K562 (cell line): ENCODE results near the gene ZNF324B. TPM values are rescaled to one million over a fixed set of nuclear protein-coding genes. Genes with fewer than 3 reads are reported as not detected.

ENCODE experiments used
- ATAC-seq: fragments of 200-7000 bp; cut with Tn5 transposase; 3 replicates; pipeline ENCODE4 v1.9.1; 2020; ENCODE audit warnings: moderate library complexity
- BruUV-seq: library from RNA; stranded (reverse); fragments of 400-500 nt; replicated peaks from 2 replicates; lab custom pipeline; 2021; lab: Mats Ljungman, UMichigan
- CTCF ChIA-PET: fragments of 300-600 bp; formaldehyde crosslinking; extraction: SDS; loops from one replicate; lab custom pipeline; 2021; ENCODE audit warnings: low intra/inter-chr PET ratio; lab: Yijun Ruan, JAX
- POLR2A ChIA-PET: fragments of 300-600, 350-650 bp; sonication (Branson Sonifier 250); formaldehyde crosslinking; extraction: SDS; loops from one replicate; lab custom pipeline; 2021; ENCODE audit warnings: antibody characterized with exemption, inconsistent platforms; lab: Yijun Ruan, JAX
- DNase-seq, 4 experiments: peaks; one replicate each; pipeline versions ENCODE4 v3.0.0 to v3.0.0-alpha.2; 2011 to 2018; ENCODE audit warnings: low spot score in 3 of 4, mixed read lengths in 3 of 4; ENCODE audit errors: extremely low read depth in 1 of 4
- FAIRE-seq: peaks from 2 replicates; lab custom pipeline; 2011; peaks lifted over from hg19 to GRCh38; lab: Jason Lieb, UNC
- H2AFZ ChIP-seq: 2 replicates; pipeline ENCODE4 v1.6.0; 2011; ENCODE audit warnings: low read depth, low read length, control low read depth, inconsistent platforms
- H3K27ac ChIP-seq: fragments of 200-600 bp; 3 replicates; pipeline ENCODE4 v1.8.0; 2011; ENCODE audit warnings: low read depth, mild to moderate bottlenecking, control low read depth, inconsistent platforms, low read length, moderate library complexity, mixed read lengths; ENCODE audit errors: extremely low read depth
- H3K27me3 ChIP-seq, 2 experiments: fragments of 300-600 bp in 1 of 2; 2 replicates in 1 of 2; 3 replicates in 1 of 2; pipeline versions ENCODE4 v1.6.0 to v1.8.0; 2011; ENCODE audit warnings: inconsistent platforms in 2 of 2, low read length in 2 of 2, mild to moderate bottlenecking in 1 of 2, mixed read lengths in 1 of 2, moderate library complexity in 1 of 2; ENCODE audit not compliant: control insufficient read depth in 2 of 2, insufficient read depth in 2 of 2
- H3K36me3 ChIP-seq: fragments of 300-600 bp; 3 replicates; pipeline ENCODE4 v1.8.0; 2011; ENCODE audit warnings: mild to moderate bottlenecking, low read length, inconsistent platforms; ENCODE audit not compliant: control insufficient read depth, insufficient read depth
- H3K4me1 ChIP-seq, 2 experiments: fragments of 200-600 bp in 1 of 2; replicated peaks in 1 of 2; 2 replicates in 1 of 2; 3 replicates in 1 of 2; pipeline versions ENCODE4 v1.5.1 to v1.8.0; 2011; ENCODE audit warnings: inconsistent platforms in 2 of 2, low read length in 2 of 2, mild to moderate bottlenecking in 1 of 2, mixed read lengths in 1 of 2, moderate library complexity in 1 of 2; ENCODE audit not compliant: control insufficient read depth in 2 of 2, insufficient read depth in 2 of 2
- H3K4me2 ChIP-seq: 2 replicates; pipeline ENCODE4 v1.6.1; 2011; ENCODE audit warnings: low read length, control low read depth, inconsistent platforms, mixed read lengths; ENCODE audit not compliant: insufficient read depth
- H3K4me3 ChIP-seq: fragments of 200-600 bp; sonication (generic), shearing (Covaris generic); 2 replicates; pipeline ENCODE4 v1.5.1; 2016; ENCODE audit warnings: control low read depth, inconsistent platforms
- H3K79me2 ChIP-seq: fragments of 200-600 bp; 3 replicates; pipeline ENCODE4 v1.8.0; 2011; ENCODE audit warnings: low read length, inconsistent platforms; ENCODE audit not compliant: control insufficient read depth, insufficient read depth
- H3K9ac ChIP-seq, 2 experiments: 2 replicates each; pipeline versions ENCODE4 v1.6.0 to v1.6.1; 2011; ENCODE audit warnings: low read depth in 2 of 2, low read length in 2 of 2, control low read depth in 1 of 2, inconsistent platforms in 1 of 2, mild to moderate bottlenecking in 1 of 2, mixed read lengths in 1 of 2; ENCODE audit not compliant: insufficient read depth in 1 of 2
- H3K9me1 ChIP-seq: one replicate; pipeline ENCODE4 v1.6.0; 2011; ENCODE audit warnings: inconsistent platforms, mild to moderate bottlenecking, low read length, moderate library complexity; ENCODE audit not compliant: control insufficient read depth, insufficient read depth
- H3K9me3 ChIP-seq: replicated peaks from 2 replicates; pipeline ENCODE4 v1.5.1; 2011; ENCODE audit warnings: low read depth, low read length, inconsistent platforms; ENCODE audit not compliant: control insufficient read depth, insufficient read depth
- H4K20me1 ChIP-seq: replicated peaks from 2 replicates; pipeline ENCODE4 v1.6.1; 2011; ENCODE audit warnings: low read length, inconsistent platforms, mixed read lengths; ENCODE audit not compliant: control insufficient read depth, insufficient read depth
- POLR2A ChIP-seq: fragments of 450-650 bp; conservative IDR thresholded peaks from 2 replicates; pipeline ENCODE4 v1.6.1; 2016
- POLR2G ChIP-seq: fragments of 200-400 bp; formaldehyde crosslinking; IDR thresholded peaks from 2 replicates; pipeline ENCODE4 v1.6.1; 2017; ENCODE audit warnings: low read depth, mild to moderate bottlenecking, antibody characterized with exemption, low read length, moderate library complexity
- RAD21 ChIP-seq, 2 experiments: fragments of 250-450 bp in 1 of 2; fragments of 450-650 bp in 1 of 2; sonication (Bioruptor Pico) in 1 of 2; formaldehyde crosslinking in 1 of 2; IDR thresholded peaks in 1 of 2; conservative IDR thresholded peaks in 1 of 2; 2 replicates each; pipeline versions ENCODE4 v1.4.0 to v1.8.0; 2020 to 2022; ENCODE audit warnings: mild to moderate bottlenecking in 2 of 2, moderate library complexity in 1 of 2
- RBFOX2 ChIP-seq: fragments of 200-400 bp; formaldehyde crosslinking; IDR thresholded peaks from 2 replicates; pipeline ENCODE4 v1.6.1; 2017; ENCODE audit warnings: low read depth, mild to moderate bottlenecking, low read length, moderate library complexity
- SIN3A ChIP-seq, 2 experiments: fragments of 150-350 bp in 1 of 2; IDR thresholded peaks; 2 replicates each; pipeline ENCODE4 v1.6.1; 2011 to 2016; ENCODE audit warnings: borderline replicate concordance in 2 of 2, low read depth in 2 of 2, low read length in 2 of 2, mild to moderate bottlenecking in 2 of 2, moderate library complexity in 2 of 2; ENCODE audit not compliant: control insufficient read depth in 1 of 2
- ZBTB7A ChIP-seq: IDR thresholded peaks from 2 replicates; pipeline ENCODE4 v1.6.1; 2011; ENCODE audit warnings: low read depth, mild to moderate bottlenecking, low read length, moderate library complexity, borderline replicate concordance; ENCODE audit not compliant: control insufficient read depth
- WGBS: fragments of 100-300 bp; shearing (Covaris generic); methylation state at CpG from one replicate; pipeline ENCODE4 v1.1.6; 2016; ENCODE audit warnings: low coverage, mixed read lengths; ENCODE audit not compliant: insufficient coverage; ENCODE audit errors: missing lambda C conversion rate; 5-methylcytosine and 5-hydroxymethylcytosine counted together
- in situ Hi-C: fragments of 300-500 bp; cut with MboI; formaldehyde crosslinking; loops from 4 replicates; pipeline ENCODE4 v1.15.0; 2018; ENCODE audit warnings: inconsistent platforms, mixed read lengths
- intact Hi-C: fragments of 100-400 bp; cut with micrococcal nuclease; formaldehyde crosslinking; loops from 2 replicates; pipeline ENCODE4 v1.14.2; 2022
- polyA plus RNA-seq, 8 experiments: library from polyadenylated mRNA; depleted of rRNA in 4 of 8; stranded (reverse) in 5 of 8; unstranded in 3 of 8; fragments of >200 nt; fragmentation: Nextera tagmentation in 2 of 8; fragmentation: Illumina TruSeq in 1 of 8; extraction: Ambion mirVana in 2 of 8; extraction: Trizol in 1 of 8; gene quantifications; 2 replicates each; pipeline versions ENCODE4 v1.2.1 to v1.2.3, GENCODE V29; 2011 to 2014; ENCODE audit warnings: inconsistent platforms in 1 of 8, missing spikeins in 1 of 8
- total RNA-seq, 7 experiments: library from RNA; depleted of rRNA in 6 of 7; stranded (reverse); fragments of >200 nt in 6 of 7; fragmentation: Illumina TruSeq in 2 of 7; extraction: Trizol in 2 of 7; gene quantifications; 2 replicates each; pipeline versions ENCODE4 v1.2.1 to v1.2.3, GENCODE V29; 2011 to 2021; ENCODE audit warnings: low replicate concordance in 1 of 7
- TF ChIP-seq, protein P1 (sequence below): sonication (generic); formaldehyde crosslinking; IDR thresholded peaks from 2 replicates; pipeline ENCODE4 v1.9.0; 2022; ENCODE audit warnings: mild to moderate bottlenecking, missing genetic modification reagents
- TF ChIP-seq, protein P2 (sequence below), 3 experiments: IDR thresholded peaks in 2 of 3; conservative IDR thresholded peaks in 1 of 3; 2 replicates each; pipeline ENCODE4 v1.5.1; 2011 to 2012; ENCODE audit warnings: low read length in 3 of 3, mild to moderate bottlenecking in 3 of 3, control low read depth in 2 of 3, improper control_type of control experiment in 1 of 3, inconsistent platforms in 1 of 3, low read depth in 1 of 3, mixed read lengths in 1 of 3, moderate library complexity in 1 of 3; ENCODE audit not compliant: insufficient read depth in 2 of 3

Gene ZNF324B
- total and polyA plus RNA-seq, 9 of the 15 experiments (the other 6 are each of a cell fraction or from before 2014, with no cell fraction given) = 0.20 to 13.5 (median 5.7) TPM

GRCh38 chr19:58468216-58468839 is 16.9 kb downstream of the ZNF324B start:
- no peak for ATAC-seq
- intact Hi-C loops = loop anchor here (5.0 kb wide), 1 partner anchor 61 kb away; the partner anchor contains the start of gene ZNF584
- BruUV-seq = no TSS peak
- 0 out of 2 replicates have a peak, but pooled peaks cover 3% of the 10 kb centered on the region for H4K20me1 ChIP-seq
- H3K9ac ChIP-seq = peak overlapping the region in 1 of 2 experiments; percentile 46; a peak in 2 of 4 replicates
- FAIRE-seq = no peak
- peak overlapping the region; percentile 71; the same call in 1 of the 2 replicates for H3K4me3 ChIP-seq
- CTCF ChIA-PET = no interaction called here
- H3K27ac ChIP-seq = no peak overlapping the region
- POLR2A ChIA-PET = interaction anchor here (0.6 to 1.6 kb wide), 3 partner anchors 17 to 169 kb away, joined by 3 to 6 read pairs (median 3); partner anchors contain the start of gene ZNF324B
- in situ Hi-C loops = no loop called here
- peak in 1 of 4 experiments; percentile 38 for DNase-seq
- H3K36me3 ChIP-seq = peaks cover 38% of the 10 kb centered on the region; the same call in 2 of the 3 replicates
- H3K9me1 ChIP-seq = peaks cover 14% of the 10 kb centered on the region
- peaks cover 26% of the 10 kb centered on the region for H3K79me2 ChIP-seq
- H3K4me2 ChIP-seq = peak overlapping the region; percentile 42
- H3K4me1 ChIP-seq = peaks cover 10 to 24% of the 10 kb centered on the region in 2 experiments; a peak in 4 of 5 replicates
- no peaks in the 10 kb centered on the region for H3K9me3 ChIP-seq
- WGBS = 44% methylated on average over 5 of the region's 5 CpGs
- TF ChIP-seq POLR2A (0 out of 2 replicates have a peak, but pooled peaks have one; percentile 18), RAD21 (CRISPR knock-in tag; conservative IDR thresholded peaks at IDR 0.05 in 1 of 2, IDR thresholded peaks at IDR 0.05 in 1 of 2) (peak in 1 of 2 experiments; percentile 24; a peak in 1 of 4 replicates), SIN3A (IDR thresholded peaks at IDR 0.05; ENCODE audit: borderline replicate concordance in 2 of 2, control insufficient read depth in 1 of 2, low read depth in 2 of 2, low read length in 2 of 2) (no peak), ZBTB7A (0 out of 2 replicates have a peak, but pooled peaks have one; percentile 19), RBFOX2 (peak; percentile 29; the same call in 1 of the 2 replicates), POLR2G (0 out of 2 replicates have a peak, but pooled peaks have one; percentile 10)
- TF ChIP-seq, protein P1, sequence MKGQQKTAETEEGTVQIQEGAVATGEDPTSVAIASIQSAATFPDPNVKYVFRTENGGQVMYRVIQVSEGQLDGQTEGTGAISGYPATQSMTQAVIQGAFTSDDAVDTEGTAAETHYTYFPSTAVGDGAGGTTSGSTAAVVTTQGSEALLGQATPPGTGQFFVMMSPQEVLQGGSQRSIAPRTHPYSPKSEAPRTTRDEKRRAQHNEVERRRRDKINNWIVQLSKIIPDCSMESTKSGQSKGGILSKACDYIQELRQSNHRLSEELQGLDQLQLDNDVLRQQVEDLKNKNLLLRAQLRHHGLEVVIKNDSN (CRISPR knock-in tag) = no peak
- TF ChIP-seq, protein P2, sequence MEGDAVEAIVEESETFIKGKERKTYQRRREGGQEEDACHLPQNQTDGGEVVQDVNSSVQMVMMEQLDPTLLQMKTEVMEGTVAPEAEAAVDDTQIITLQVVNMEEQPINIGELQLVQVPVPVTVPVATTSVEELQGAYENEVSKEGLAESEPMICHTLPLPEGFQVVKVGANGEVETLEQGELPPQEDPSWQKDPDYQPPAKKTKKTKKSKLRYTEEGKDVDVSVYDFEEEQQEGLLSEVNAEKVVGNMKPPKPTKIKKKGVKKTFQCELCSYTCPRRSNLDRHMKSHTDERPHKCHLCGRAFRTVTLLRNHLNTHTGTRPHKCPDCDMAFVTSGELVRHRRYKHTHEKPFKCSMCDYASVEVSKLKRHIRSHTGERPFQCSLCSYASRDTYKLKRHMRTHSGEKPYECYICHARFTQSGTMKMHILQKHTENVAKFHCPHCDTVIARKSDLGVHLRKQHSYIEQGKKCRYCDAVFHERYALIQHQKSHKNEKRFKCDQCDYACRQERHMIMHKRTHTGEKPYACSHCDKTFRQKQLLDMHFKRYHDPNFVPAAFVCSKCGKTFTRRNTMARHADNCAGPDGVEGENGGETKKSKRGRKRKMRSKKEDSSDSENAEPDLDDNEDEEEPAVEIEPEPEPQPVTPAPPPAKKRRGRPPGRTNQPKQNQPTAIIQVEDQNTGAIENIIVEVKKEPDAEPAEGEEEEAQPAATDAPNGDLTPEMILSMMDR (IDR thresholded peaks at IDR 0.05 in 2 of 3, conservative IDR thresholded peaks at IDR 0.05 in 1 of 3; ENCODE audit: insufficient read depth in 2 of 3, low read depth in 1 of 3, low read length in 3 of 3) = 0 out of 6 replicates have a peak, but pooled peaks of 1 of the 3 experiments have one; percentile 19
- TF ChIP-seq, all 486 proteins: peak for 6
- H2AFZ ChIP-seq = no peak overlapping the region
- H3K27me3 ChIP-seq = no peaks in the 10 kb centered on the region
